Astrocyte (in vitro differentiated cells and primary cell): ENCODE results near the gene CDX2. TPM values are rescaled to one million over a fixed set of nuclear protein-coding genes. Genes with fewer than 3 reads are reported as not detected.

Experiments used
- DNase-seq: peaks from one replicate; pipeline ENCODE4 v3.0.0-alpha.2; 2010; ENCODE audit warnings: low read depth
- FAIRE-seq: peaks from 2 replicates; lab custom pipeline; 2011; peaks lifted over from hg19 to GRCh38; lab: Jason Lieb, UNC
- H2AFZ ChIP-seq: 2 replicates; pipeline ENCODE4 v1.6.0; 2012; ENCODE audit warnings: low read depth, low read length, inconsistent platforms
- H3K27ac ChIP-seq: 2 replicates; pipeline ENCODE4 v1.5.1; 2011; ENCODE audit warnings: low read depth, low read length, inconsistent platforms
- H3K27me3 ChIP-seq: 2 replicates; pipeline ENCODE4 v1.6.0; 2011; ENCODE audit warnings: low read length, inconsistent platforms; ENCODE audit not compliant: insufficient read depth
- H3K36me3 ChIP-seq: 2 replicates; pipeline ENCODE4 v1.5.1; 2011; ENCODE audit warnings: low read length, inconsistent platforms; ENCODE audit not compliant: insufficient read depth
- H3K4me1 ChIP-seq: 2 replicates; pipeline ENCODE4 v1.5.1; 2011; ENCODE audit warnings: low read length, inconsistent platforms; ENCODE audit not compliant: insufficient read depth
- H3K4me2 ChIP-seq: 2 replicates; pipeline ENCODE4 v1.6.0; 2012; ENCODE audit warnings: low read length, inconsistent platforms
- H3K4me3 ChIP-seq: 2 replicates; pipeline ENCODE4 v1.5.1; 2011; ENCODE audit warnings: low read depth, mild to moderate bottlenecking, low read length, inconsistent platforms; ENCODE audit not compliant: insufficient read depth
- H3K79me2 ChIP-seq: 2 replicates; pipeline ENCODE4 v1.6.0; 2012; ENCODE audit warnings: mild to moderate bottlenecking, low read length, inconsistent platforms; ENCODE audit not compliant: insufficient read depth
- H3K9ac ChIP-seq: 2 replicates; pipeline ENCODE4 v1.6.0; 2012; ENCODE audit warnings: mild to moderate bottlenecking, low read length, inconsistent platforms
- H3K9me3 ChIP-seq: 2 replicates; pipeline ENCODE4 v1.5.1; 2012; ENCODE audit warnings: low read depth, mild to moderate bottlenecking, low read length, inconsistent platforms; ENCODE audit not compliant: insufficient read depth
- H4K20me1 ChIP-seq: 2 replicates; pipeline ENCODE4 v1.6.0; 2012; ENCODE audit warnings: low read length, inconsistent platforms; ENCODE audit not compliant: insufficient read depth
- H3K27ac Mint-ChIP-seq: one replicate; pipeline ENCODE4 v1.8.0; 2021; ENCODE audit warnings: mild to moderate bottlenecking, mixed read lengths; ENCODE audit not compliant: unreplicated experiment
- H3K27me3 Mint-ChIP-seq: one replicate; pipeline ENCODE4 v1.8.0; 2021; ENCODE audit warnings: low read depth, mixed read lengths; ENCODE audit not compliant: unreplicated experiment
- H3K36me3 Mint-ChIP-seq: one replicate; pipeline ENCODE4 v1.8.0; 2021; ENCODE audit warnings: low read depth, mixed read lengths; ENCODE audit not compliant: unreplicated experiment
- H3K4me1 Mint-ChIP-seq: one replicate; pipeline ENCODE4 v1.8.0; 2021; ENCODE audit warnings: low read depth, mixed read lengths; ENCODE audit not compliant: unreplicated experiment
- H3K4me3 Mint-ChIP-seq: one replicate; pipeline ENCODE4 v1.8.0; 2021; ENCODE audit warnings: mild to moderate bottlenecking, moderate library complexity, mixed read lengths; ENCODE audit not compliant: unreplicated experiment
- H3K9me3 Mint-ChIP-seq: one replicate; pipeline ENCODE4 v1.8.0; 2021; ENCODE audit warnings: mild to moderate bottlenecking, mixed read lengths; ENCODE audit not compliant: unreplicated experiment
- EZH2 ChIP-seq: IDR thresholded peaks from 2 replicates; pipeline ENCODE4 v1.6.1; 2012; ENCODE audit warnings: mild to moderate bottlenecking, low read length, inconsistent platforms; ENCODE audit not compliant: insufficient read depth
- total RNA-seq: library from RNA; stranded (reverse); gene quantifications from 2 replicates; pipeline ENCODE4 v1.2.1, GENCODE V29; 2021
- TF ChIP-seq, protein P1 (sequence below): IDR thresholded peaks from 2 replicates; pipeline ENCODE4 v1.5.1; 2011; ENCODE audit warnings: low read depth, mild to moderate bottlenecking, inconsistent platforms, low read length, moderate library complexity; ENCODE audit not compliant: insufficient read depth

The CDX2 gene
- total RNA-seq, 1 donor from 2014 or later: not detected

DNA sequence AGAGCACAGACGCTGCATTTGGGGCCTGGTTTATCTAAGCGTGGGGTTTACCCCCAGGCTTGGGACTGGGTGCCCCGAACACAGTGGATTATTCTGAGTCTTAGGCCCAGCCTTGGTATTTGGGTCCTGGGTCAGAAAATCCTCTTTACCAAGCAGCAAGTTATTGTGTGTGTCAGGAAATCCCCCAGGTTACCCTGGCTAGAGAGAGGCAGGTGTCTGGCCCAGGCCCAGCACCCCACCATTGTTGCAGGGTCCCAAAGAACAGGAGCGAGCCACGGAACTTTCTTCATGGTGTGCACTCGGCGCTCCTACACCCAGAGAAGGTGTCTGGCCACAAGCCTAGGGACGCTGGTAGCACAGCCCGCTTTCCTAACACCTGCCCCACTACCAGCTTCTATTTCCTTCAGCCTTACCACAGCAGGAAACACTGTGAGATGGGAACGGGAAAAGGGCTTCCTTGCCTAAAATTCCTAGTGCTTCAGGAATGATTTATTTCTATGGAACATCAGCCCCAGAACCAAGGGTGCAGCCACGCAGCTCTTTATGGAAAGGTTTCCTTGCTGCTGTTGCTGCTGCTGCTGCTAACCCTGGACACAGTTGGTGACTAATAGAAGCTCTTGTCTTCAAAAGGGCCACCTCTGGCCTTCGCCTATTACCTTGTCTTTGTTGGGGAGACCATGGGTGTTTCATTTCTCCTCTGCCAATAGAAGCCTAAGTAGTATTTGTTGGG lies 7.4 kb upstream of the CDX2 start:
- Histone ChIP-seq H3K9me3 (no peaks in the 10 kb centered on the region), H3K36me3 (no peaks in the 10 kb centered on the region), H3K4me2 (no peak overlapping the region), H3K4me3 (no peak overlapping the region), H3K9ac (no peak overlapping the region), H4K20me1 (no peaks in the 10 kb centered on the region), H3K4me1 (no peaks in the 10 kb centered on the region), H3K27ac (no peak overlapping the region), H2AFZ (no peak overlapping the region), H3K79me2 (no peaks in the 10 kb centered on the region), H3K27me3 (peaks cover 88% of the 10 kb centered on the region)
- Mint-ChIP-seq H3K9me3 (peaks cover 24% of the 10 kb centered on the region), H3K27me3 (peaks cover 86% of the 10 kb centered on the region), H3K36me3 (no peaks in the 10 kb centered on the region), H3K27ac (no peak overlapping the region), H3K4me1 (peaks cover 2% of the 10 kb centered on the region), H3K4me3 (no peak overlapping the region)
- DNase-seq (no peak), FAIRE-seq (no peak)
- TF ChIP-seq, protein P1, sequence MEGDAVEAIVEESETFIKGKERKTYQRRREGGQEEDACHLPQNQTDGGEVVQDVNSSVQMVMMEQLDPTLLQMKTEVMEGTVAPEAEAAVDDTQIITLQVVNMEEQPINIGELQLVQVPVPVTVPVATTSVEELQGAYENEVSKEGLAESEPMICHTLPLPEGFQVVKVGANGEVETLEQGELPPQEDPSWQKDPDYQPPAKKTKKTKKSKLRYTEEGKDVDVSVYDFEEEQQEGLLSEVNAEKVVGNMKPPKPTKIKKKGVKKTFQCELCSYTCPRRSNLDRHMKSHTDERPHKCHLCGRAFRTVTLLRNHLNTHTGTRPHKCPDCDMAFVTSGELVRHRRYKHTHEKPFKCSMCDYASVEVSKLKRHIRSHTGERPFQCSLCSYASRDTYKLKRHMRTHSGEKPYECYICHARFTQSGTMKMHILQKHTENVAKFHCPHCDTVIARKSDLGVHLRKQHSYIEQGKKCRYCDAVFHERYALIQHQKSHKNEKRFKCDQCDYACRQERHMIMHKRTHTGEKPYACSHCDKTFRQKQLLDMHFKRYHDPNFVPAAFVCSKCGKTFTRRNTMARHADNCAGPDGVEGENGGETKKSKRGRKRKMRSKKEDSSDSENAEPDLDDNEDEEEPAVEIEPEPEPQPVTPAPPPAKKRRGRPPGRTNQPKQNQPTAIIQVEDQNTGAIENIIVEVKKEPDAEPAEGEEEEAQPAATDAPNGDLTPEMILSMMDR: no peak
- TF ChIP-seq EZH2: no peak

DNA sequence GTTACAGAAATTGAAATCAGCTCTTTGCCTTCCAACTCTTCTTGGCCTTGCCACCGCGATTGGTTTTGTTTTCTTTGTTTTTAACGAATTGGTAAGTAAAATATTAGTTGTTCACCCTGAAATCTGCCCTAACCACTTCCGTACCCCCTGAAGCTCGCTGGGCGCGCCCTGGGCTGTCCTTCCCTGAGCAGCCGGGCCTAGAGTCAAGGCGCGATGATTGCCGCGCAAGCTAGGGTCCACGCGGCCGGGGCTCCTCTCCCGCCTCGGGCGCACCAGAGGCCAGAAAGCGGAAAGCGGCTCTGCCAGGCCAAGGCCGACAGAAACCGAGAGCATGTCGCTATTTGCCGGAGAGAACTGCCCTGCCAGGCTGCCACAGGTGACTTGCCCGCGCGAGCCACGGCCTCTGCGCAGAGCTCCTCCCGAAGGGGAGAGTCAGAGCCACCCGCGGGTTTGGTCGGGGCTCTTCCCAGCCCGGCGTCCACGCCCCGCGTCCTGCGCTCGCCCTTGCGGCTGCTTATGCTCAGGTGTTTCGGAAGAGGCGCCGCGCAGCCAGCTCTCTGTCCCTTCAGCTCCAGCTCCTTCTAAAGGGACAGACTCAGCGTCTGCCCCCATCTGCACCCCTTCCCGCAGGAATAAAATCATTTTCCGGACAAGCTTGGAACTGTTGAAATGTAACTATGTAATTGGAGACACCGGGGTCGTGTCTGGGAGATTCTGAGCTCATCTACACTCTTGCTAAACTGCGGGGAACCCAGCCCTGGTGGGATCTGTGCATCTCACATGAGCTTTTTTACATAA lies 6.6 kb upstream of the CDX2 start:
- no peak overlapping the region for H3K27ac Mint-ChIP-seq
- H3K27me3 ChIP-seq: peaks cover 88% of the 10 kb centered on the region
- H3K27me3 Mint-ChIP-seq: peaks cover 86% of the 10 kb centered on the region
- no peak overlapping the region for H3K4me2 ChIP-seq
- H3K9me3 ChIP-seq: no peaks in the 10 kb centered on the region
- H3K79me2 ChIP-seq: no peaks in the 10 kb centered on the region
- no peak overlapping the region for H3K9ac ChIP-seq
- H3K4me1 ChIP-seq: no peaks in the 10 kb centered on the region
- no peaks in the 10 kb centered on the region for H3K36me3 ChIP-seq
- H3K9me3 Mint-ChIP-seq: peaks cover 22% of the 10 kb centered on the region
- H3K27ac ChIP-seq: no peak overlapping the region
- TF ChIP-seq, protein P1: no peak
- peak; percentile 97 for TF ChIP-seq EZH2
- H2AFZ ChIP-seq: no peak overlapping the region
- FAIRE-seq (no peak), DNase-seq (no peak)
- H3K4me3 Mint-ChIP-seq: no peak overlapping the region
- H4K20me1 ChIP-seq: no peaks in the 10 kb centered on the region
- no peak overlapping the region for H3K4me3 ChIP-seq
- H3K36me3 Mint-ChIP-seq: peaks cover under 1% of the 10 kb centered on the region
- H3K4me1 Mint-ChIP-seq: peaks cover 2% of the 10 kb centered on the region
